DMS53 (cell line): Measurements from ENCODE around the gene PRLR.
"Not testable (repeated sequence)": the region's sequence is repeated elsewhere in the genome, so short reads cannot be mapped to it uniquely, and the experiment has no call there.

ENCODE experiments used
- DNase-seq: peaks from one replicate; lab custom pipeline; 2025; lab: John Stamatoyannopoulos, UW

Gene PRLR

GRCh38 chr5:35127006-35127405, 103.3 kb downstream of the PRLR start:
- no peak for DNase-seq

GRCh38 chr5:35125746-35126145, 104.5 kb downstream of the PRLR start:
- no peak for DNase-seq

GRCh38 chr5:35124932-35125331, 105.4 kb downstream of the PRLR start:
- DNase-seq: no peak

- DNase-seq: no peak
Measured at GRCh38 chr5:35122819-35123218, 107.5 kb downstream of the PRLR start.

GRCh38 chr5:35120715-35121114, 109.6 kb downstream of the PRLR start:
- no peak for DNase-seq

- no peak for DNase-seq
Measured at GRCh38 chr5:35117967-35118366, 112.3 kb downstream of the PRLR start.

GRCh38 chr5:35115920-35116319, 114.4 kb downstream of the PRLR start:
- DNase-seq: no peak

GRCh38 chr5:35114698-35115097, 115.6 kb downstream of the PRLR start:
- DNase-seq: no peak

GRCh38 chr5:35112300-35112699, 118.0 kb downstream of the PRLR start:
- DNase-seq: no peak

GRCh38 chr5:35104550-35104949, 125.7 kb downstream of the PRLR start:
- DNase-seq: not testable (repeated sequence)

GRCh38 chr5:35103637-35104299, 126.5 kb downstream of the PRLR start:
- DNase-seq: no peak

GRCh38 chr5:35101720-35102119, 128.6 kb downstream of the PRLR start:
- DNase-seq: not testable (repeated sequence)

GRCh38 chr5:35101016-35101415, 129.3 kb downstream of the PRLR start:
- DNase-seq: no peak

- no peak for DNase-seq
Measured at GRCh38 chr5:35098214-35098613, 132.1 kb downstream of the PRLR start.

- DNase-seq: no peak
Measured at GRCh38 chr5:35096932-35097331, 133.4 kb downstream of the PRLR start.

GRCh38 chr5:35096216-35096615, 134.1 kb downstream of the PRLR start:
- no peak for DNase-seq

- DNase-seq: no peak
Measured at GRCh38 chr5:35095366-35095765, 134.9 kb downstream of the PRLR start.

- DNase-seq: no peak
Measured at GRCh38 chr5:35094948-35095347, 135.3 kb downstream of the PRLR start.

GRCh38 chr5:35092703-35093102, 137.6 kb downstream of the PRLR start:
- no peak for DNase-seq

GRCh38 chr5:35091704-35092103, 138.6 kb downstream of the PRLR start:
- no peak for DNase-seq

GRCh38 chr5:35089334-35090314, 140.7 kb downstream of the PRLR start:
- peak; percentile 76 for DNase-seq

GRCh38 chr5:35087991-35088390, 142.3 kb downstream of the PRLR start:
- no peak for DNase-seq

- no peak for DNase-seq
Measured at GRCh38 chr5:35083150-35083549, 147.1 kb downstream of the PRLR start.
